ENCODE data around the gene CDH26.
"Not testable (repeated sequence)": the region's sequence is repeated elsewhere in the genome, so short reads cannot be mapped to it uniquely, and the experiment has no call there.

CDH26 gene

DNA sequence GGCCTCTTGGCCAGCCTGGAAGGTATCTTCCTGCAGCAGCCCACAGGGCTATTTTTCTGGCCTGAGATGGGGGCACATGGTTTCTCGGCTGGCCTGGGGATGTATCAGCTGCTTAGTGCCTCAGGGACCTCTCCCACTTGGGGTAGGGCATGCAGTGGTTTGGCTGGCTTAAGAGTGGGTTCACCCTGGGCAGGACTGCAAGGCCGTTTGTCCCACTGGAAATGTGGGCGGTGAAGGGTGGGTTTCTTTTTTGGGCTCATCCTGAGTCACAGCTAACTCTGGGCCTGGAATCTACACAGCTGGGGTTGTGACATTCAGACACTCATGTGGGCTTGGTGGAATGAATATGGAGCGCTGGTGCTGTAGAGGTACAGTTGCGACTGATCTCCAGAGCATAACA, 62.0 kb downstream of the CDH26 start:
- DNase-seq, result no peak

- DNase-seq, result no peak
Measured at GRCh38 chr20:60021104-60021503, 62.9 kb downstream of the CDH26 start.

GRCh38 chr20:60022849-60023248, 64.6 kb downstream of the CDH26 start:
- no peak for DNase-seq

DNA sequence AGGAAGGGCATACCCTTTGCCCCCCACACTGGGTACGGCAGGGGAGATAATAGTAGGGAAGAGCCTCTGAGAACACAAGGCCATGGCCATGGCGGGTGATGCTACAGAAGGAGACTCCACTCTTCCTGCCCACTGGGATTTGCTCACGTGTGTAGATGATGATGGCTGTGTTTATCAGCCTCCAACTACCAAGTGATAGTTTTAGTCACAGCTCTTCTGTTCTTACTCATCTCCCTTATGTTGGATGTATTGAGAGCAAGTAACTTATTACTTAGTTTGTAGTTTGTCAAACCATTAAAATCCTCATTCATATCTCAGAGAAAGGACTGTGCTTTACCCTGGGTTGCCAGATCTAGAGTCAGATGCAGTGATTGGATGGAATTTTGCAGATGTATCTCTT, 66.0 kb downstream of the CDH26 start:
- DNase-seq, result no peak

DNA sequence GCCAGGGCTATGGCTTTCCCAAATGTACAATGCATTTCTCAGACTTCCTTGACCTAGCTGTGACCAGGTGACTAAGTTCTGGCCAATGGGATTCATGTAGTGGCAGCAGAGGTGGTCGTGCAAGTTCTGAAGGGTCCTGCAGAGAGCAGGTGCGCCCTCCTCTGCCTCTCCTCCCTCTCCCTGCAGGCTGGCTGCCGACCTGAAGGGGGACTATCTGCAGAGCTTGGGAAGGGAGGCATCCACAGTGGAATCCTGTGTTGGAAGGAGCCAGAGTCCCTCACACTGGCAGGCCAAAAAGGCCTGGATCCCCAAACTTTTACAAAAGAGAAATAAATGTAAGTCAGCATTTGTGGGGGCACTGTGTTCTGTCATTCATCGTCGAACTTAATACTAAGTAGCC, 66.6 kb downstream of the CDH26 start:
- DNase-seq, result no peak

GRCh38 chr20:60026010-60026409, 67.8 kb downstream of the CDH26 start:
- DNase-seq, result no peak

DNA sequence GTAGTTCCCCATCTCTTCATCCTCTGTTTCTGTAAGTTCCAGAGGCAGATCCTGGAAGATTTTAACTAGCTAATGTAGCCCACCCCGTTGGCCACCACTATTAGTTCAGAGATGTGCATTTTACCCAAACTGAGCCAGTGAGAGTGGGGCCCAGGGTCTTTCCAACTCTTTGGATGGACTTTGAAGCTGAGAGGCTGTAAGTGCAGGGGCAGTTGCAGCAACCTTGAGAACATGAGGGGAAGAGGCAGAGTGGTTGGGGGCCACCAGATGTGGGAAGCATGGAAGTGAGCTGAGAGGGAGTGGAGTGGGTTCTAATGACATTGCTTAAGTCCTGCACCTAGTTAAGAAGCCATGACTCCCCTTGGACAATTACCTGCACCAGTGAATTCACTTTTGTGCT, 72.2 kb downstream of the CDH26 start:
- DNase-seq, result no peak

- DNase-seq, result no peak
Measured at GRCh38 chr20:60031107-60031506, 72.9 kb downstream of the CDH26 start.

GRCh38 chr20:60034231-60035110, 76.2 kb downstream of the CDH26 start:
- peak; percentile 21 to 23 for DNase-seq

- no peak for DNase-seq
Measured at GRCh38 chr20:60035486-60035885, 77.3 kb downstream of the CDH26 start.

DNA sequence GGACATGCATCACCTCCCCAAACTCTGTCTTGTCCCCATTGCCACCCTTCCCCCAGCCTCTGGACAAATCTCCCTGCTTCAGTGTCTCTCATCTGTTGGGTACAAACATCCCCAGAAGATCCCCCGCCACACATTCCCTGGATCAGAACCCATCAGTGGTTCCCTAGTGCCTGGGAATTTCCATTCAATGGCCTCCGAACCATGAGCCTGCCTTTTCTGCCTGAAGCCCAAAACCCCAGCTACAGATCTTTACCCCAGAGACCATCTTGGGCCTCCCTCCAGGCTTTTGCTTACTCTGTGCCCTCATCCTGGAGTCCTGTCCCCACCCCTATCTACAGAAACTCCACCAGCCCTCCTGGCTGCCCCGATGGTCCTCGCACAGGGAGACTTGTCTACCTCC, 78.1 kb downstream of the CDH26 start:
- DNase-seq, result no peak

- DNase-seq, result no peak
Measured at GRCh38 chr20:60036746-60037499, 78.7 kb downstream of the CDH26 start.

- DNase-seq, result no peak
Measured at GRCh38 chr20:60038400-60039008, 80.3 kb downstream of the CDH26 start.

- DNase-seq, result no peak
Measured at GRCh38 chr20:60039526-60039925, 81.3 kb downstream of the CDH26 start.

DNA sequence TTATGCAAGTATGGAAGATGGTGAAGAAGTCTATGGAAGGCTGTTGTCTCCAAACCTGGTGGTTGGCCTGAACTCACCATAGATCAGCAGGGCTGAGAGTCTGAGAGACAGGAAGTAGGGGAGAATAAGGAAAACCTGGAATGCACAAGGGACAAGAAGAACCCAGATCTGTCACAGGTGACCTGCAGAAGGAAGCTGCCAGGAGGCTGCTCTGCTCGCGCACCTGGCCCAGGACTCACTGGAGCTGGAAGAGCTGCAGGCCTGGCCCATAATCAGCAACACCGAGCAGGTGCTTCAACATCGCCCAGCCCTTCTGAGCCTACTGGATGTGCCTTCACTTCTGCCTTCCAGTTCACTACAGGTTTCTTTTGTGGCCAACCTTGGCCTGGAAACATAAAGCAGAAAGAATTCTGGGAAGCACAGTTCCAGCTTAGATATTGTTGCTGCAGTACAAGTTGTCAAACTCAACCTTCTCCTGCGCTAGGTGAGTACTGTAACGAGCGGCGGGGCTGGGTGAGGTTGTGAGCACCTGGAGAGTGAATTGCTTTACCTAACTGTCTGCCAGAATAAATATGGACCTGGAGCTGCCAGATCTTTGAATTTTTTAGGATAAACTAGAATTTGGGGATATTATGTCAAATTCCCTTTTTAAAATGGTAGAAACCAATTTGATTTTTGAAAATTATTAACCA, 82.4 kb downstream of the CDH26 start:
- DNase-seq, result no peak

- not testable (repeated sequence) for DNase-seq
Measured at GRCh38 chr20:60041436-60042165, 83.4 kb downstream of the CDH26 start.

DNA sequence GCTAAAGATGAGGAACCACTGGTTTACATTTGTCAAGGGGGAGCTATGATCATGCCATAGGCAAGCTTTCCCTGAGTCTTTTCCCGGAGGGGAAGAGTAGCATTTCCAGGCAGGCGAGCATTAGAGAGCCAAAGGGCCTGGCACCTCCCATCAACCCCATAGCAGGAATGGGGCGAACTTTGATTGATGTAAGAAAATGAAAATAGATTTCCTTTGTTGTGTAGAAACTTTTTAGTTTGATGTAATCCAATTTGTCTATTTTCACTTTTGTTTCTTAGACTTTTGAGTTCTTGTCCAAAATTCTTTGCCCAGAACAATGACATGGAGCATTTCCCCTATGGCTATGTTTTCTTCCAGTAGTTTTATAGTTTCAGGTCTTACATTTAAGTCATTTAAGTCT, 85.2 kb downstream of the CDH26 start:
- no peak for DNase-seq

GRCh38 chr20:60046011-60046413, 87.8 kb downstream of the CDH26 start:
- peak in 1 of 2 donors; percentile 15 for DNase-seq

- no peak for DNase-seq
Measured at GRCh38 chr20:60046436-60046835, 88.2 kb downstream of the CDH26 start.

DNA sequence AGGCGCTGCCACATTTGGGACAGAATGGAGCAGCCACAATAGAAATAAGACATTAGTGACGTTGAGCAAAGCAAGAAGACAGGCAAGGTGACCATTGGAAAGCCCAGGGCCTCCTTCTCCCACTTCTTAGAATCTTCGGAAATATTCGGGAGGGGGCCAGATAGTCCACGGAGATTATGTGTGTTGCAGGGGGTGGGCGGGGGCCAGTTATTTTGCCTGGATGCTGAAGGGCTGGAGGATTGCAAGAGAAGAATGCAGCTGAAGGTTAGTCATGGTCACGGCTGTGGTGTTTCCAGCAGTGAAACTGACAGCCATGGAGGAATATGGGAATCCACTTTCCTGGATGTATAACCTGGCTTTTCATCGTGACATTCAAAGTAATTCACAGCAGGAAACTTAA, 88.6 kb downstream of the CDH26 start:
- DNase-seq, result no peak

- no peak for DNase-seq
Measured at GRCh38 chr20:60048634-60049521, 90.7 kb downstream of the CDH26 start.
